ENCODE measurements around the gene MYO15B.

MYO15B gene

GRCh38 chr17:75623386-75623785 lies 35.8 kb downstream of the MYO15B start:
- Histone ChIP-seq H3K79me2 (ENCODE audit: low read length) (no peaks in the 10 kb centered on the region), H3K36me3 (replicated peaks; ENCODE audit: insufficient read depth, low read length) (no peaks in the 10 kb centered on the region), H3K9ac (ENCODE audit: low read length) (no peak overlapping the region), H4K20me1 (ENCODE audit: insufficient read depth, low read length) (no peaks in the 10 kb centered on the region), H3K27me3 (replicated peaks; ENCODE audit: insufficient read depth, low read length) (peaks cover 42% of the 10 kb centered on the region), H2AFZ (ENCODE audit: low read length) (no peak overlapping the region), H3K27ac (ENCODE audit: low read length) (no peak overlapping the region), H3K4me3 (ENCODE audit: low read length) (no peak overlapping the region), H3K4me1 (ENCODE audit: low read length) (no peaks in the 10 kb centered on the region), H3F3A (ENCODE audit: insufficient read depth, low read length) (no peaks in the 10 kb centered on the region), H3K4me2 (ENCODE audit: low read depth, low read length) (no peak overlapping the region), H3K9me3 (replicated peaks; ENCODE audit: insufficient read depth, low read length) (no peaks in the 10 kb centered on the region), H3K9me2 (replicated peaks; ENCODE audit: insufficient read depth, low read length) (no peaks in the 10 kb centered on the region)
- TF ChIP-seq EZH2phosphoT487 (IDR thresholded peaks at IDR 0.05; ENCODE audit: low read length) (no peak), CTCF (IDR thresholded peaks at IDR 0.05; ENCODE audit: low read length) (no peak), EZH2 (optimal IDR thresholded peaks at IDR 0.05; ENCODE audit: low read depth, low read length) (no peak)
- DNase-seq = no peak

GRCh38 chr17:75624021-75624420 lies 36.4 kb downstream of the MYO15B start:
- no peaks in the 10 kb centered on the region for H3K79me2 ChIP-seq (ENCODE audit: low read length)
- no peaks in the 10 kb centered on the region for H3K9me3 ChIP-seq (replicated peaks; ENCODE audit: insufficient read depth, low read length)
- no peak overlapping the region for H3K9ac ChIP-seq (ENCODE audit: low read length)
- no peaks in the 10 kb centered on the region for H4K20me1 ChIP-seq (ENCODE audit: insufficient read depth, low read length)
- H3K36me3 ChIP-seq (replicated peaks; ENCODE audit: insufficient read depth, low read length) = no peaks in the 10 kb centered on the region
- DNase-seq = no peak
- H2AFZ ChIP-seq (ENCODE audit: low read length) = no peak overlapping the region
- H3F3A ChIP-seq (ENCODE audit: insufficient read depth, low read length) = no peaks in the 10 kb centered on the region
- no peak overlapping the region for H3K4me2 ChIP-seq (ENCODE audit: low read depth, low read length)
- no peak overlapping the region for H3K27ac ChIP-seq (ENCODE audit: low read length)
- H3K27me3 ChIP-seq (replicated peaks; ENCODE audit: insufficient read depth, low read length) = peaks cover 35% of the 10 kb centered on the region
- H3K4me3 ChIP-seq (ENCODE audit: low read length) = no peak overlapping the region
- TF ChIP-seq EZH2phosphoT487 (IDR thresholded peaks at IDR 0.05; ENCODE audit: low read length) (no peak), EZH2 (optimal IDR thresholded peaks at IDR 0.05; ENCODE audit: low read depth, low read length) (no peak), CTCF (IDR thresholded peaks at IDR 0.05; ENCODE audit: low read length) (no peak)
- H3K4me1 ChIP-seq (ENCODE audit: low read length) = no peaks in the 10 kb centered on the region
- no peaks in the 10 kb centered on the region for H3K9me2 ChIP-seq (replicated peaks; ENCODE audit: insufficient read depth, low read length)

GRCh38 chr17:75624714-75625345 lies 37.2 kb downstream of the MYO15B start:
- H3K27me3 ChIP-seq (replicated peaks; ENCODE audit: insufficient read depth, low read length) = peaks cover 27% of the 10 kb centered on the region
- H3K27ac ChIP-seq (ENCODE audit: low read length) = no peak overlapping the region
- H3F3A ChIP-seq (ENCODE audit: insufficient read depth, low read length) = no peaks in the 10 kb centered on the region
- H2AFZ ChIP-seq (ENCODE audit: low read length) = no peak overlapping the region
- no peaks in the 10 kb centered on the region for H3K79me2 ChIP-seq (ENCODE audit: low read length)
- no peak overlapping the region for H3K9ac ChIP-seq (ENCODE audit: low read length)
- no peak overlapping the region for H3K4me3 ChIP-seq (ENCODE audit: low read length)
- no peaks in the 10 kb centered on the region for H3K9me3 ChIP-seq (replicated peaks; ENCODE audit: insufficient read depth, low read length)
- H3K4me2 ChIP-seq (ENCODE audit: low read depth, low read length) = no peak overlapping the region
- TF ChIP-seq EZH2phosphoT487 (IDR thresholded peaks at IDR 0.05; ENCODE audit: low read length) = no peak
- TF ChIP-seq CTCF (IDR thresholded peaks at IDR 0.05; ENCODE audit: low read length) = no peak
- TF ChIP-seq EZH2 (optimal IDR thresholded peaks at IDR 0.05; ENCODE audit: low read depth, low read length) = no peak
- DNase-seq = no peak
- H3K9me2 ChIP-seq (replicated peaks; ENCODE audit: insufficient read depth, low read length) = no peaks in the 10 kb centered on the region
- no peaks in the 10 kb centered on the region for H3K36me3 ChIP-seq (replicated peaks; ENCODE audit: insufficient read depth, low read length)
- H3K4me1 ChIP-seq (ENCODE audit: low read length) = no peaks in the 10 kb centered on the region
- no peaks in the 10 kb centered on the region for H4K20me1 ChIP-seq (ENCODE audit: insufficient read depth, low read length)

Data from MM.1S (cell line).